ENCODE results near the gene BAZ1B. TPM values are rescaled to one million over a fixed set of nuclear protein-coding genes. Genes with fewer than 3 reads are reported as not detected.

Gene BAZ1B
- total RNA-seq, 4 donors from 2014 or later, result 56.0 to 77.8 (median 69.6) TPM

DNA sequence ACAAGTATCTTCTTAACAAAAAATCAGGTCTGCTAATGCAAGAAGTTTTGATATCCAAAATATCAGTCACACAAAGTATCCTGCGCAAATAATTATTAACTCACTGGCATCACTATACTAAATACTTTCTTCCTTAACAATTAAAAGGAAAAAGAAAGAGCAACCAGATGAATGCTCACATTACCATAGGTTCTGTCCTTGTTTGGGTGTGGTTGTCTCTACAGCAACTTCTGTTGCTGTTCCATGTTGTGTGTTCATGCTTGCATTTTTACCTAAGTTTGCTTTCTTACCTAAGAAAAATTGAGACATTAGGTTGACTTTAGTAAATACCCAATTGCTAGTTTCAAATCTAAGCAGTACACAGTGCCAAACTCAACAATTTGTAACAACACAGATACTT lies 56.0 kb downstream of the BAZ1B start:
- Histone ChIP-seq H3K27me3 (no peaks in the 10 kb centered on the region), H3K9me3 (no peaks in the 10 kb centered on the region), H3K36me3 (peaks cover 11 to 100% of the 10 kb centered on the region in 2 donors), H3K27ac (no peak overlapping the region), H3K4me1 (no peaks in the 10 kb centered on the region), H3K4me3 (no peak overlapping the region)
- no peak for TF ChIP-seq EP300 (IDR thresholded peaks at IDR 0.05)
- TF ChIP-seq POLR2AphosphoS5 (IDR thresholded peaks at IDR 0.05), result no peak
- TF ChIP-seq, protein P1, sequence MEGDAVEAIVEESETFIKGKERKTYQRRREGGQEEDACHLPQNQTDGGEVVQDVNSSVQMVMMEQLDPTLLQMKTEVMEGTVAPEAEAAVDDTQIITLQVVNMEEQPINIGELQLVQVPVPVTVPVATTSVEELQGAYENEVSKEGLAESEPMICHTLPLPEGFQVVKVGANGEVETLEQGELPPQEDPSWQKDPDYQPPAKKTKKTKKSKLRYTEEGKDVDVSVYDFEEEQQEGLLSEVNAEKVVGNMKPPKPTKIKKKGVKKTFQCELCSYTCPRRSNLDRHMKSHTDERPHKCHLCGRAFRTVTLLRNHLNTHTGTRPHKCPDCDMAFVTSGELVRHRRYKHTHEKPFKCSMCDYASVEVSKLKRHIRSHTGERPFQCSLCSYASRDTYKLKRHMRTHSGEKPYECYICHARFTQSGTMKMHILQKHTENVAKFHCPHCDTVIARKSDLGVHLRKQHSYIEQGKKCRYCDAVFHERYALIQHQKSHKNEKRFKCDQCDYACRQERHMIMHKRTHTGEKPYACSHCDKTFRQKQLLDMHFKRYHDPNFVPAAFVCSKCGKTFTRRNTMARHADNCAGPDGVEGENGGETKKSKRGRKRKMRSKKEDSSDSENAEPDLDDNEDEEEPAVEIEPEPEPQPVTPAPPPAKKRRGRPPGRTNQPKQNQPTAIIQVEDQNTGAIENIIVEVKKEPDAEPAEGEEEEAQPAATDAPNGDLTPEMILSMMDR (IDR thresholded peaks at IDR 0.05), result no peak
- no peak for TF ChIP-seq POLR2A (IDR thresholded peaks at IDR 0.05)
- 100% methylated on average over 1 of the region's 1 CpG for WGBS, 2 donors (ENCODE audit: low coverage in 1 of 2)
- ATAC-seq, result no peak

DNA sequence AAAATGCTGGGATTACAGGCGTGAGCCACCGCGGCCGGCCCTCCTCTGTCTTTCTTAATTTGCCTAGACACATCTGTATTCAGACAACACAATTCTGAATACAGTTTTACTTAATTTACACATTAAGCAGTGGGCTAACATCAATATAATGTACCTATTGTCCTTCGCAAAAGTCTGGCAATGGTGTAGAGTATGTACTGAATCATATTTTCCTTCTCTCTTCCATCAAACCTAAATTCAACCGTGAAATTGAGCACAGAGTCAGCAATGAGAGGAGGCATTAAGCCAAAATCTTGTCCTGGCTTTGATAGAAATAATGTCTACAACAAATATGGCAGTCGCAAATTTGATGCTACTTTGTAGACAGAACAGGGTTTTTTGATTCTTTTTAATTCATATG lies 58.1 kb downstream of the BAZ1B start:
- ATAC-seq, result no peak
- 81 to 100% methylated on average over 1 to 5 of the region's 7 CpGs for WGBS, 2 donors (ENCODE audit: low coverage in 1 of 2)
- TF ChIP-seq EP300 (IDR thresholded peaks at IDR 0.05) (no peak), POLR2AphosphoS5 (IDR thresholded peaks at IDR 0.05) (no peak), POLR2A (IDR thresholded peaks at IDR 0.05) (no peak)
- TF ChIP-seq, protein P1 (IDR thresholded peaks at IDR 0.05), result no peak
- no peaks in the 10 kb centered on the region for H3K4me1 ChIP-seq
- H3K27ac ChIP-seq, result no peak overlapping the region
- H3K9me3 ChIP-seq, result no peaks in the 10 kb centered on the region
- H3K4me3 ChIP-seq, result no peak overlapping the region
- H3K27me3 ChIP-seq, result no peaks in the 10 kb centered on the region
- peaks cover 6 to 100% of the 10 kb centered on the region in 2 donors for H3K36me3 ChIP-seq

DNA sequence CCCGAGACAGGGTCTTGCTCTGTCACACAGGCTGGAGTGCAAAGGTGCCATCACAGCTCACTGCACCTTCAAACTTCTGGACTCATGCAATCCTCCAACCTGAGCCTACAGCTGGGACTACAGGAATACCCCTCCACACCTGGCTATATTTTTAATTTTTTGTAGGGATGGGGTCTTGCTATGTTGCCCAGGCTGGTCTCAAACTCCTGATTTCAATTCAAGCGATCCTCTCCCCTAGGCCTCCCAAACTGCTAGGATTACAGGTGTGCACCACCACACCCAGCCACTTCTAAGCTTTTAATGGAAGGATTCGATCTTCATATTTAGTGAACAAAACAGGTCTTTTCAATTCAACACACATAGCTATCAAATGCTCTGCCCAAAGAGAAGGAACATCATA lies 58.8 kb downstream of the BAZ1B start:
- no peak for ATAC-seq
- WGBS, 2 donors (ENCODE audit: low coverage in 1 of 2), result 100% methylated on average over 2 of the region's 3 CpGs
- Histone ChIP-seq H3K36me3 (peaks cover 5 to 100% of the 10 kb centered on the region in 2 donors), H3K9me3 (no peaks in the 10 kb centered on the region), H3K4me3 (no peak overlapping the region), H3K27ac (no peak overlapping the region), H3K4me1 (no peaks in the 10 kb centered on the region), H3K27me3 (no peaks in the 10 kb centered on the region)
- TF ChIP-seq POLR2AphosphoS5 (IDR thresholded peaks at IDR 0.05) (no peak), EP300 (IDR thresholded peaks at IDR 0.05) (no peak)
- TF ChIP-seq, protein P1 (IDR thresholded peaks at IDR 0.05), result no peak

DNA sequence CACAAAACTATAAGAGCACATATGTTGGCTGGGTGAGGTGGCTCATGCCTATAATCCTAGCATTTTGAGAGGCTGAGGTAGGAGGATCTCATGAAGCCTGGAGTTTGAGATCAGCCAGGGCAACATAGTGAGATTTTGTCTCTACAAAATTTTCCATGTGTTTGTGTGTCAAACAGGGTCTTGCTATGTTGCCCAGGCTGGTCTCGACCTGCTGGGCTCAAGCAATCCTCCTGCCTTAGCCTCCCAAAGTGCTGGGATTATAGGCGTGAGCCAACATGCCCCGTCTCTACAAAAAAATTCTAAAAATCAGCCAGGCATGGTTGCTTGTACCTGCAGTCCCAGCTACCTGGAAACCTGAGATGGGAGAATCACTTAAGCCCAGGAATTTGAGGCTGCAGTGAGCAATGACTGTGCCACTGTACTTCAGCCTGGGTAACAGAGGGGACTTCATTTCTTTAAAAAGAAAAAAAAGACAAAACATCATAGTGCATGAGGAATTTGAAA lies 60.3 kb downstream of the BAZ1B start:
- H3K27me3 ChIP-seq, result no peaks in the 10 kb centered on the region
- H3K36me3 ChIP-seq, result peaks cover 11 to 100% of the 10 kb centered on the region in 2 donors
- H3K27ac ChIP-seq, result no peak overlapping the region
- ATAC-seq, result no peak
- no peak overlapping the region for H3K4me3 ChIP-seq
- TF ChIP-seq, protein P1 (IDR thresholded peaks at IDR 0.05), result no peak
- TF ChIP-seq POLR2AphosphoS5 (IDR thresholded peaks at IDR 0.05) (no peak), POLR2A (IDR thresholded peaks at IDR 0.05) (no peak), EP300 (IDR thresholded peaks at IDR 0.05) (no peak)
- WGBS, 2 donors (ENCODE audit: low coverage in 1 of 2), result 100% methylated on average over 1 to 2 of the region's 3 CpGs
- H3K4me1 ChIP-seq, result no peaks in the 10 kb centered on the region
- H3K9me3 ChIP-seq, result no peaks in the 10 kb centered on the region

DNA sequence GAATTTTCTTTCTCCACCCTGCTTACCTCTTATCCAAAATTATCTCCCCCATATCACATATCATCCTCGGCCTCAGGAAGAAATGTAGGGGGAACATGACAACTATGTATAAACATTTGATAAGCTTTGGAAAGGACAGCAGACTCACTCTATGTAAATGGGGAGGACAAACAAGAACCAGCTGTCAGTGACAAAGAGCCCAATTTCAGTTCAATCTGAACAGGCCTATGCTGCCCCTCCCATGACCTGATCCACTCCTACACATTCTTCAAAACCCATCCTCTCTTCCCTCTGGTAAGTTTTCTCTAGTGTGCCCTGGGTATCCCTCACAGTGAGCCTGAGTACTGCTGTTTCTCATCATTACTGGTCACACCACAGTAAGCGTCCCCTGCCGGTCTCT lies 67.7 kb downstream of the BAZ1B start:
- TF ChIP-seq EP300 (IDR thresholded peaks at IDR 0.05) (no peak), POLR2A (IDR thresholded peaks at IDR 0.05) (no peak), POLR2AphosphoS5 (IDR thresholded peaks at IDR 0.05) (no peak)
- TF ChIP-seq, protein P1 (IDR thresholded peaks at IDR 0.05), result no peak
- Histone ChIP-seq H3K4me3 (no peak overlapping the region), H3K4me1 (peaks cover 0 to 30% (median 0%) of the 10 kb centered on the region in 3 donors), H3K27ac (no peak overlapping the region), H3K27me3 (no peaks in the 10 kb centered on the region), H3K36me3 (peaks cover 8 to 91% of the 10 kb centered on the region in 2 donors), H3K9me3 (no peaks in the 10 kb centered on the region)
- 62 to 77% methylated on average over 3 of the region's 3 CpGs for WGBS, 2 donors (ENCODE audit: low coverage in 1 of 2)
- no peak for ATAC-seq
